ENCODE data around the gene RNF31. TPM values are rescaled to one million over a fixed set of nuclear protein-coding genes. Genes with fewer than 3 reads are reported as not detected.

RNF31 gene
- 20.3 to 33.7 TPM (median 32.3 TPM) in 5 replicates for total RNA-seq (2022; extraction: Qiagen RNA extraction)

DNA sequence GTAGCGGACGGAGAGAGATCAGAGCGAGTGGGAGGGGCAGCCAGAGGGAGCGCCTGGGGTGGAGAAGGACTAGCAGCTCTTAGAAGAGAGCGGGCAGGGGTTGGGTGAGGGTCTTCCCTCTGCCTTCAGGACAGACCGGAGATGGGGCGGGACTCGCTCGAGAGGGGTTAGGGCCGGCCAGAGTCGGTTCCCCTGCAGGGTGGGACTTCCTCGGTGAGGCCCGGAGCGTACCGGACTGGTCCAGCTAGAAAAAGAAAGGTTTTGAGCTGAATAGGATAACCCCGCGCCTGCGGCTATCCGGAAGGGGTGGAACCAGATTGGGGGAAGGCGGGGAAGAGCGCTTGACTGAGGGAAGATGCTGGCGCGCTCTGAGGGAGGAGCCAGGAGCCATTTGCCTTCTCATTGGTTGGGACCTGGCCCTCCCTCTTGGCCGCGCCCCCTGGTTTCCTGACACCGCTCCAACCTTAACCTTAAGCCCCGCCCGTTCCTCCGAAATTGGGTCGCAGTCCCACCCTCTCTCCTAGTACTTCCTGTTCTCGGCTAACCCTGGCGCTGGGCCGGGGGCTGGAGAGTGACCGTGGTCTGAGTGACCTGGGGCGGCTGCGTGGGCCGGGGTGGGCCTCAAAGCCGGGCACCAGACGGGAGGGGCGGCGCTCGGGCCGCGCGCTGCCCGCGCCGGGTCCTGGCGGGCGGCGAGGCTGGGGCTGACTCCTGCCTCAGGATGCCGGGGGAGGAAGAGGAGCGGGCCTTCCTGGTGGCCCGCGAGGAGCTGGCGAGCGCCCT, at the start of gene RNF31:
Gene RNF31 (plus strand): TSS at position 521 of the 783 bp plus-strand sequence. CDS start 201 bp downstream, at position 722.

DNA sequence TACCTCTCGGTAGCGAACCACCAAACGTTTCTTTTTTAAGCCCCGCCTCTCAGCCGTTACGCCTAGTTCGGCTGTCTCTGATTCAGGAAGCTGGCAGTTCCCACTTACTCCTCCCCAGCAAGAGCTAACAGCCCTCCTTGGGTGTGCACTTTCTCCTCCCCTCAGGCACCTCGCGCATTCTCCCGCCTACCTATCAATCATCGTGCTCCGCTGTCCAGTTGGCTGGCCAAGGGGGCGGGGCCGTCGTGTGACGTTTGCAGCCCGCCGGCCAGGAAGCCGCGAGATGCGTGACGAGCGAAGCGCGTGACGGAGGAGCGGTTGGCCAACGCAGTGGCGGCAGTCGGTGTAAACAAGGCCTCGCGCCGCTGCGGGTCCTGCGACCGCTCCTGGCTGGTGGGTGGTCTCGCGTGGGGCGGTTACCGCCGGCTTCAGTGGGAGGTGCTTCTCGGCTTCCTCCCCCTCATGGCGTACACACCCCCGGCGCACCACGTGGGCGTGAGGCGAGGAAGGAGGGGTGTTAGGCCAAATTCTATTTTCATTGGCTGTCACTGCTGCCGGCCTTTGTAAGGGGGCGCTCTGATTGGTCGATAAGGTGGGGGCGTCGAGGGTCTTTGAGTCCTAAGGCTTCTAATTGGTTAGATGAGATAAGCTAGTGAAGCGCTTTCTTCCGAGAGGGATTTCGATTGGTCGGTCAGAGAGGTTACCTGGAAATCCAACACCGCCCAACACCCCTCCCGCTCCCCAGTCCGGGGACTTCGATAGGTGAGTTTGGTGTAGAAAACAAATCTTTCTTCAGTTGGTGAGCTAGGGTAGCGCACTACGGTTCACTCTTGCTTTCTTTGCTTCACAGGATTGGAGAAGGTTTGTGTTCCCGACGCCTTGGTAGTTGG, 32.5 kb upstream of the RNF31 start, which contains the start of the genes DCAF11 and NRL:
Gene DCAF11 (plus strand): TSS at position 246 of the 890 bp plus-strand sequence. CDS start 818 bp downstream, outside the sequence.
Gene NRL (minus strand): TSS at position 418 of the 890 bp plus-strand sequence. CDS start 32,101 bp downstream, outside the sequence.

DNA sequence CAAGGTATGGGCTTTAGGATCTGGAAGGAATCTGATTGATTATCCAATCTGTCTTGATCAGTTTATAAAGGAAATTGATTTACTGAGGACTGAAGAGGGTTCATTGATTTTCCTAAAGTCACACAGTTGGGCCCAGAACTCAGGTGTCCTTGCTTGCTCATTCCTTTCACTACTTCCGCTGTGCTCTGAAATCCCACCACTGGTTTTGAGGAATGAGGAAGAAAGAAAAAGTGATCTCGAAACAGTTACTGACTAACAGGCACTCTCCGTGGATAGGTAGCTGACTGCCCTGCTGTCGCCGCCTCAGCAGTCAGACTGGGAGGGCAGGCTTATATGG, 16.9 kb upstream of the RNF31 start, which contains the start of gene FITM1:
Gene FITM1 (plus strand): TSS at position 280 of the 337 bp plus-strand sequence. CDS start 905 bp downstream, outside the sequence.

DNA sequence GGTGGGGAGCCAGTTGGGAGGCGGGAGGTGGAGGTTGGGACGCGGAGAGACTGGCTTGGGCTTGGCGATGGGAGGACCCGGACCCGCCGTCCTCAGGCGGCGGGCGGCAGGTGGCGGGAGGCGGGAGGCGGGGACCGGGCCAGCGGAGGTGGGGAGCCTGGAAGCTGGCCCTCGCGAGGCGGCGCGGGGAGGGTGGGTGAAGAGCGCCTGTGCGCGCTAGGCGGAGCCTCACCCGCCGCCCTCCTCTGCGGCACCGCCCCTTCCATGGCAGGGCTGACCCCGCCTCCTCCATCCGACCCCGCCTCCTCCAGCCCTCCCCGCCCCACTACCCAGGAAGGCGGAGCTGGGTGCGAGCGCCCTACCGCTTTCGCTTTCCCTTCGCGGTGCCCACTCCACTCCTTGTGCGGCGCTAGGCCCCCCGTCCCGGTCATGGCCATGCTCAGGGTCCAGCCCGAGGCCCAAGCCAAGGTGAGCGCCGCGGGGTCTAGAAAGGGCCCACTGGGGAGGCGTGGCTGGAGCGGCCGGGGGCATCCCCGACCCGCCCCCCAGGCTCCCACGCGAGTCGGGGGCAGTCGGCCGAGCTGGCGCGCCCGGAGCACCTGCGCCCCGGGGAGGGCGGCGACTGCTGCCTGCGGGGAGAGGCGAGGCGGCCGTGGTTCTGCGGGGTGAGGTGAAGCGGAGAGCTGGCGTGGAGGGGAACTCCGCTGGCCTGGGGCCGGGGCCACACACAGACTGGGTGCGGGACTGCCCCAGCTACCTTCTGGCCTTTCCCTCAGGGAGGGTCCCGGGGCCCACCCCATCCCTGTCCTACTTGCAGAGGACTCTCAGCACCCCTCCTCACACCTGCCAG, 11.2 kb upstream of the RNF31 start, which contains the start of gene PSME1:
Gene PSME1 (plus strand): TSS at position 361 of the 850 bp plus-strand sequence. CDS start 69 bp downstream, at position 430.

DNA sequence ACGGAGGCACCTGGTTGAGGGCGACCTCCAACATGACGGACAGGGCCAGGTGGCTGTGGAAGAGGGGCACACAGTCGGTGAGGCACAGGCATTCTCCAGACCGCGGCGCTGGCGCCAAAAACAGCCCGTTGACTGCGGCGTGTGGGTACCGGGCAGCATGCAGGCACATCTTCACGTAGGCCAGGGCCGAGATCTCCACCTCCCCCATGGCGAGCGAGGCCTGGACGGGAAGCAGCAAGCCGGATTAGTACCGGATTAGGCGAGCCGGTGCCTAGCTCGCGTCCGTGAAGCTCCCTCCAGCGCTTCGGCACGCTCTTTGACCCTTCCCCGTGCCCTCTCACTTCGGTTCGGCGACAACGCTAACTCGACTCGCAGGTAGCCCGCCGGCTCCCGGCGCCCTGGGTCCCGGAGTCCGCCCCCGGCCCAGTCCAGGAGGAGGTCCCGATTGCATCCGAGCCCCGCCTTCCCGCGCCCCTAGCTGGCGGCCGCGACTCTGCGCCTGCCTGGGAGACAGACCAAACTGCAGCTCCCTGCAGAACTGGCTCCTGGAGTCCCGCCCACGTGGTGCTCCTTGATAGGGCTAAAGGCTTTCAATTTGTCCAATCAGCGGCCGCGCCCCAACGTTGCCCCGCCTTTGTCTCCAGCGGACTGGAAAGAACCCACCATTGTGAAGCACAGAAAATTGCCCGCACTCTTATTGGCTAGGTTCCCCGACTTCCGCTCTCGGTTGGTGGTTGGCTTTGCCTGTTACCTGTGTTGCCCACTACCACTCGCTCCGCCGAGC, 6.0 kb upstream of the RNF31 start, which contains the start of gene EMC9:
Gene EMC9 (minus strand): TSS at position 495 of the 784 bp plus-strand sequence. CDS start 287 bp downstream, at position 208.

DNA sequence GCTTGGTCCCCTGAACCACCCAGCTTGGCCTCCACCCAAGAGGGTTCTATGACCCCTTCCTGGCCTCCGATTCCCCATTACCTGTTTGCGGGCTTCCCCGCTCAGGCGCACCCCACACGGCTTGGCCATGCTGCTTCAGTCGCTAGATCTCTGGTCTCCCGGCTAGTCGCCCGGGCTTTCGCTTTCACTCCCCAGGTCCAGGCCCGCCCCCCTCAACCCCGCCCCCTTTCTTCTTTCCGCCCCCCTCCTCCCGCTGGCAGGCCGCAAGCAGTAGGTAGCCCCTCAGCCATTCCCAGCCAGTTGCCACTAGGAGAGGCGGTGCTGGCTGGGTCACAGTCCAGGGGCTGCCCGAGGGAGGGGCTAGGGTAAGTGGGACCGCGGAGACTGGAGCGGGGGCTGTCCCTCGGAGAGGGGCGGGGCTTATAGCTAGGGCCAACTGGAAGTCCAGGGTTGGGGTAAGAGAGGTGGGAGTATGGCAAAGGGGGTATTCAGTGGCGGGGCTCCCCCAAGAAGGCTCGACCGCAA, 783 bp upstream of the RNF31 start, which contains the start of gene PSME2:
Gene PSME2 (minus strand): TSS at position 158 of the 525 bp plus-strand sequence. CDS start 29 bp downstream, at position 129.

DNA sequence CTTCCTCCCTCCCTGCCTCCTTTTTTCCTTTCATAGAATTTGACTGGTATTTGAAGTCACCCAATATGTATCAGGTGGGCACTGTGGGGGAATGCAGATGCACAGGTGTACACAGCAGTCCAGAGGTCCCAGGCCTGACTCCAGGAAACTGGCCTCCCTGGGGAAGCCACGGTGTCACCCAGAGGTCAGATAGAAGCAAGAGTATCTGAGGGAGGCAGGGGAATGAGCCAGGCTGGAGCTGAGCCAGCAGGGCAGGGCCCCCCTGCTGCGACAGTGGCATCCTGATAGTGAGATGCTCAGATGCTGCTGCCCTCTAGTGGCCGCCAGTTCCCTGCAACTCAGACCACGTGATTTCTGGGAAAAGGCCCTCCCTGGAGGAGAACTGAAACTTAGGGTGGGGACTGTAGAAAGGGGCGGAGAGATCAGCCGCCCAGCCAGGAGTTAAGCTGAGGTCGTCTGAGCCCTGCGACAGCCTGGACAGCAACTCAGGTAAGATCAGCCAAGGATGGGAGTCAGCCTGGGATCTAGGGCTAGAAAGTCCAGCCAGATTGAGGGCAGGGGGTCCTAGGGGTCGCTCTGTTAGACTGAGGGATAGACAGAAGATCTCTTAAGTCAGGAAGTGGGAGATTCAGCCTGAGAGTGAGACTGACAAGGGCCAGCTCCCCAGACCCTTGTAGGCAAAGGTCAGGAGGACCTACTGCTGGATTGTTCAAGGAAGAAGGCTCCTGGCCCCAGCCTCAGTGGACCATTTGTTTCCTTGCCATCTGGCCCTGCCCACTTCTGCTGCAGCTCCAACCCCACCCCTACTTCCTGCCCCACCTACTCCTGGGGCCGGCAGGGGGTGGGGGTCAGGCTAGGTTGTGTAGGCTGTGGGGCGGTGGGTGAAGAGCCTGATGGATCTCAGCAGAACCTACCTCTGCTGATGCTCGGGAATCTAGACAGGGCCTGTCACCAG, 13.8 kb downstream of the RNF31 start, which contains the start of gene IRF9:
Gene IRF9 (plus strand): TSS at position 416 of the 955 bp plus-strand sequence. CDS start 880 bp downstream, outside the sequence.

DNA sequence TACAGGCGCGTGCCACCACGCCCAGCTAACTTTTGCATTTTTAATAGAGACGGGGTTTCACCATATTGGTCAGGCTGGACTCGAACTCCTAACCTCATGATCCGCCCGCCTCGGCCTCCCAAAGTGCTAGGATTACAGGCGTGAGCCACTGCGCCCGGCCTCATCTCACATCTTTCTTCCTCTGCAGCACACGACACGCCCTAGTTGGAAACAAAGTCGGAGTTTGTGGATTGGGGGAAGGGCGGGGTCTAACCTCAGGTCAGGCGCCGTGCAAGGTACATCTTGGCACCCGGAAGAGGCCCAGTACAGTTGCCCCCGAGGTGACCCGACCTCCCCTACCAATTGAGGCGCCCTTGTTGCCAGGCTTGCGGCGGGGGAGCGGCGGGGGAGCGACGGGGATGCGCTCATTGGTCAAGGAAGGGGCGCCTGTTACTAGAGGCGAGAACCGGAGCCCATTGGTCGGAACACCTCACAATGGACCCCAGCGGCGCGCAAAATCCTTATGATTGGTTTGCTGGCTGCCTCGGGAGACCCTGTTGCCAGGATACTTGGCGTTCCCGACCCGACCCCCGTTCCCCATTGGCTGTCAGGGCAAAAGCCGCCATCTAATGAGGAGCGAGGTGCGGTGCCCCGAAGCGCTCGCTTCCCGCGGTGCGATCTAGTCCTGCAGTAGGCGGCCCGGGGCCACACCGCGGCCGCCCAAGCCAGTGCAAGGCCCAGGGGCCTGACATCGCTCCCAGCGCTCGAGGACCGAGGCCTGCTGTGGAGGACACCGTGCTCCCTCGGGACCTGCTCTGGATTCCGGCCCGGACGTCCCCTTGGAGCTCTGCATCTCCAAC, 24.3 kb downstream of the RNF31 start, which contains the start of gene REC8:
Gene REC8 (plus strand): TSS at position 659 of the 839 bp plus-strand sequence. CDS start 473 bp downstream, outside the sequence.

DNA sequence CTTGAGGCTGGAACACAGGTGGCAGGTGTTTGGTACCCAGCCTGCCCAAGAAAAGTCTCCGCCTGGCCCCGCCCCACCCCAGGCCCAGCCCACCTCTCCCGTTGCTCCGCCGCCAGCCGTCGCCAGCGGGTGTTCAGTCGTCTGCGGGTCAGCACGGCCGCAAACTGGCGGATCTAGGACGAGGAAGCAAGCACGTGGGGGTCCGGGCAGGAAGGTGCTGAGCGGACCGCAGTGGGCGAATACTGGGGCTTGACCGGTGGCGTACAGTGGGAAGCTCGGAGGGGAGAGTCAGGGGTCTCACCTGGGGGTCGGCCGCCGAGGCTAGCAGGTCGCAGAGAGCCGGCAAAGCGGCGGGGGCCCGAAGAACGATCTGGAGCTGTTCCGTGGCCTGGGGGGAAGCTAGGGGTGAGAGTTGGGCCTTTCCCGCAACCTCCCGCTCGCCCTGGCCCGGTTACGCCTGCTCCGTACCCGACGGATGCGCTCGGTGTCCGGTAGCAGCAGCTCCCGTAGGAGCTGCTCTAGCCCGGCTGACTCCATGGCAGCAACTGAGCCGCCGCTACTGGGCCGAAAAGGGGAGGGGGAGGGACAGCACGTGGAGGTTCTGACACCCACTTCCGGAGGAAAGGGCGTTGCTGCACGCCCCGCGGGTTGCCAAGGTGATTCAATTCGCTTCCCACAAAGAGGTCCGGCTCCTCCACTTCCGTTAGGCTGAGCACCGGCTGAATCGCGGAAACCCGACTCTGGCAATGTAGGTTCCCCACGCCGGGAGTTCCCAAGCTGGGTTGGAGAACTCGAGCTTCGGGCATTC, 41.2 kb downstream of the RNF31 start, which contains the start of gene IPO4:
Gene IPO4 (minus strand): TSS at position 566 of the 808 bp plus-strand sequence. CDS start 29 bp downstream, at position 537.

DNA sequence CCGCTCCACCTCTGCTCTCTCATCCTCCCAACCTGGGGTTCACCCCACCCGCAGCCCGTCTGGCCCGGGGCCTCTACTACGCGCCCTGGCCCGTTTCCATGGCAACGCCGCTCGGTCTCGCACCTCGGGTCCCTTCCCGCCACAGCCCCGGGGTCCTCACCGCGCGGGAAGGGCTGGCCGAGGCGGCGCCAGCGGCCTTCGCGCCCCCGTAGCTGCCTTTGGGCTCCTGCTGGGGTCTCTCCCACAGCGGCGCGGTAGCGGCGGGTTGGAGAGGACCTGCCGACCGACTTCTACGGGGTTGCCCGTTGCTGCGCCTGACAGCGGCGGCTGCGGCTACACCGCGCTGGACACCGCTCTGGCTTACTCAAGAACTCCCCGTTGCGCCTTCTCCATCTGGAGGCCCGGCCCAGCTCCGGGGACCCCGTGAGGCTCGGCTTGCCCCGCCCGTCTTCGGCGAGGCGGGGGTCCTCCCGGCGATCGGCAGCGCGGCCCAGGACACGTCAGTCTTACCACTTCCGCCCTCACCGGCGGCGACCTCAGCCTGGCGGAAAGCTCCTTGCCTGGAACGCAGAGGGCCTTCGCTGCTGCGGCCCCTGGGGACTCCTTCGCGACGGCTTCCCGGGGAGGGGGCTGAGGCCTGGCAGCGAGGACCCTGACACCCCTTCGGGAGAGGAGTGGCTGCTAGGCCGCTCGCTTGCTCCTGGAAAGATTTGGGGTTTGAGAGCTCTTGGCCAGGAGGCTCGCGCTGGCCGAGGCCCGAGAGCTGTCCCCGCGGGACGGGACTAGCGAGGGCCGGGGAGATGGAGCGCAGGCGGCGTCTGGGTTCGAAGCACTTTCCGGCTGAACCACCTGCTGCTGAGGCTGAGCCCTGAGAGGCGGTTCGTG, 48.1 kb downstream of the RNF31 start, which contains the start of gene TM9SF1:
Gene TM9SF1 (minus strand): TSS at position 256 of the 885 bp plus-strand sequence. CDS start 422 bp downstream, outside the sequence.

Other genes starting within 250 kb of the RNF31 start
- 45.3 to 49.8 TPM (median 47.9 TPM) in 5 replicates for gene DHRS4, start 193.7 kb upstream of the RNF31 start, total RNA-seq (2022; extraction: Qiagen RNA extraction)
- gene DHRS4L2, start 158.6 kb upstream of the RNF31 start, total RNA-seq (2022; extraction: Qiagen RNA extraction): 23.3 to 33.2 TPM (median 30.8 TPM) in 5 replicates
- gene CARMIL3, start 95.5 kb upstream of the RNF31 start, total RNA-seq (2022; extraction: Qiagen RNA extraction): 0.48 to 0.59 TPM (median 0.49 TPM) in 5 replicates
- 0.05 to 0.12 TPM (median 0.06 TPM) in 4 of 5 replicates, not detected in the other for gene CPNE6, start 75.9 kb upstream of the RNF31 start, total RNA-seq (2022; extraction: Qiagen RNA extraction)
- gene PCK2, start 53.2 kb upstream of the RNF31 start, total RNA-seq (2022; extraction: Qiagen RNA extraction): 17.2 to 22.3 TPM (median 20.2 TPM) in 5 replicates
- 20.3 to 26.4 TPM (median 20.7 TPM) in 5 replicates for gene DCAF11, start 32.7 kb upstream of the RNF31 start, total RNA-seq (2022; extraction: Qiagen RNA extraction)
- 0.74 to 1.1 TPM (median 0.98 TPM) in 5 replicates for gene NRL, start 32.5 kb upstream of the RNF31 start, total RNA-seq (2022; extraction: Qiagen RNA extraction)
- 0.10 to 0.13 TPM in 2 of 5 replicates, not detected in the others for gene FITM1, start 16.8 kb upstream of the RNF31 start, total RNA-seq (2022; extraction: Qiagen RNA extraction)
- 158 to 182 TPM (median 161 TPM) in 5 replicates for gene PSME1, start 11.3 kb upstream of the RNF31 start, total RNA-seq (2022; extraction: Qiagen RNA extraction)
- gene EMC9, start 5.9 kb upstream of the RNF31 start, total RNA-seq (2022; extraction: Qiagen RNA extraction): 46.5 to 62.7 TPM (median 58.0 TPM) in 5 replicates
- 150 to 197 TPM (median 159 TPM) in 5 replicates for gene PSME2, start 888 bp upstream of the RNF31 start, total RNA-seq (2022; extraction: Qiagen RNA extraction)
- 15.6 to 20.2 TPM (median 16.5 TPM) in 5 replicates for gene IRF9, start 13.8 kb downstream of the RNF31 start, total RNA-seq (2022; extraction: Qiagen RNA extraction)
- 2.7 to 5.3 TPM (median 3.3 TPM) in 5 replicates for gene REC8, start 24.6 kb downstream of the RNF31 start, total RNA-seq (2022; extraction: Qiagen RNA extraction)
- 75.4 to 87.1 TPM (median 80.0 TPM) in 5 replicates for gene IPO4, start 41.3 kb downstream of the RNF31 start, total RNA-seq (2022; extraction: Qiagen RNA extraction)
- gene TM9SF1, start 47.9 kb downstream of the RNF31 start, total RNA-seq (2022; extraction: Qiagen RNA extraction): 60.6 to 69.9 TPM (median 64.6 TPM) in 5 replicates
- not detected in 5 replicates for gene TSSK4, start 58.2 kb downstream of the RNF31 start, total RNA-seq (2022; extraction: Qiagen RNA extraction)
- gene CHMP4A, start 66.0 kb downstream of the RNF31 start, total RNA-seq (2022; extraction: Qiagen RNA extraction): 78.2 to 100.0 TPM (median 79.3 TPM) in 5 replicates
- 28.9 to 33.7 TPM (median 31.1 TPM) in 5 replicates for gene MDP1, start 68.6 kb downstream of the RNF31 start, total RNA-seq (2022; extraction: Qiagen RNA extraction)
- gene NEDD8, start 84.9 kb downstream of the RNF31 start, total RNA-seq (2022; extraction: Qiagen RNA extraction): 433 to 471 TPM (median 446 TPM) in 5 replicates
- 53.0 to 66.2 TPM (median 54.3 TPM) in 5 replicates for gene GMPR2, start 85.4 kb downstream of the RNF31 start, total RNA-seq (2022; extraction: Qiagen RNA extraction)
- gene TINF2, start 95.1 kb downstream of the RNF31 start, total RNA-seq (2022; extraction: Qiagen RNA extraction): 33.4 to 37.5 TPM (median 36.9 TPM) in 5 replicates
- 0.93 to 1.8 TPM (median 1.1 TPM) in 5 replicates for gene TGM1, start 115.7 kb downstream of the RNF31 start, total RNA-seq (2022; extraction: Qiagen RNA extraction)
- 15.8 to 17.3 TPM (median 16.6 TPM) in 5 replicates for gene RABGGTA, start 124.1 kb downstream of the RNF31 start, total RNA-seq (2022; extraction: Qiagen RNA extraction)
- gene DHRS1, start 152.3 kb downstream of the RNF31 start, total RNA-seq (2022; extraction: Qiagen RNA extraction): 9.9 to 12.1 TPM (median 12.0 TPM) in 5 replicates
- gene NOP9, start 152.4 kb downstream of the RNF31 start, total RNA-seq (2022; extraction: Qiagen RNA extraction): 13.4 to 16.4 TPM (median 14.4 TPM) in 5 replicates
- 0.12 to 0.26 TPM (median 0.23 TPM) in 5 replicates for gene CIDEB, start 160.5 kb downstream of the RNF31 start, total RNA-seq (2022; extraction: Qiagen RNA extraction)
- 2.4 to 5.1 TPM (median 4.0 TPM) in 5 replicates for gene LTB4R2, start 162.6 kb downstream of the RNF31 start, total RNA-seq (2022; extraction: Qiagen RNA extraction)
- gene LTB4R, start 164.0 kb downstream of the RNF31 start, total RNA-seq (2022; extraction: Qiagen RNA extraction): 3.1 to 6.1 TPM (median 5.2 TPM) in 5 replicates
- gene ADCY4, start 187.6 kb downstream of the RNF31 start, total RNA-seq (2022; extraction: Qiagen RNA extraction): not detected in 5 replicates
- not detected in 5 replicates for gene RIPK3, start 192.5 kb downstream of the RNF31 start, total RNA-seq (2022; extraction: Qiagen RNA extraction)
- 0.05 to 0.31 TPM (median 0.07 TPM) in 5 replicates for gene NFATC4, start 220.7 kb downstream of the RNF31 start, total RNA-seq (2022; extraction: Qiagen RNA extraction)